ENCODE measurements around the gene ZNF280C. TPM values are rescaled to one million over a fixed set of nuclear protein-coding genes. Genes with fewer than 3 reads are reported as not detected.
A peak's percentile ranks its signal among the peaks of the same experiment; 100 is the strongest.

ZNF280C gene
- total and polyA plus RNA-seq, 2 of the 13 experiments (the other 11 are each of a cell fraction or from before 2014, with no cell fraction given): 3.0 to 3.3 TPM

- TF ChIP-seq PATZ1 (CRISPR knock-in tag; IDR thresholded peaks at IDR 0.05): no peak
These were observed 95.4 kb downstream of the ZNF280C start (continued) for GRCh38 chrX:130173190-130173895.

- intact Hi-C loops (cut with micrococcal nuclease; ENCODE audit: unreplicated experiment): no loop called here
- TF ChIP-seq ATF7-NPFF (CRISPR knock-in tag; IDR thresholded peaks at IDR 0.05; ENCODE audit: low read depth): no peak
- no peak for TF ChIP-seq SMAD9 (CRISPR knock-in tag; IDR thresholded peaks at IDR 0.05)
- no peak for TF ChIP-seq STAT5B (CRISPR knock-in tag; IDR thresholded peaks at IDR 0.05)
- no peak for TF ChIP-seq ZNF710 (CRISPR knock-in tag; IDR thresholded peaks at IDR 0.05; ENCODE audit: borderline replicate concordance)
- TF ChIP-seq PATZ1 (CRISPR knock-in tag; IDR thresholded peaks at IDR 0.05): no peak
- peak; percentile 24; the same call in 1 of the 2 replicates for TF ChIP-seq ZNF687 (CRISPR knock-in tag; IDR thresholded peaks at IDR 0.05)
- TF ChIP-seq CENPT (CRISPR knock-in tag; IDR thresholded peaks at IDR 0.05; ENCODE audit: low read depth): no peak
- no peak for TF ChIP-seq RXRB (CRISPR knock-in tag; IDR thresholded peaks at IDR 0.05; ENCODE audit: borderline replicate concordance)
- no TSS peak for BruUV-seq (replicated peaks)
- in situ Hi-C loops (cut with HindIII; ENCODE audit: extremely low pct_ligation_motif_present, low pct_unique_long_range_greater_than_20kb): no loop called here
- Histone ChIP-seq H3K79me2 (ENCODE audit: insufficient read depth, low read length) (no peaks in the 10 kb centered on the region), H3K27ac (ENCODE audit: extremely low read length, insufficient read depth, low read length) (no peak overlapping the region), H3K9ac (ENCODE audit: insufficient read depth, low read depth, low read length) (no peak overlapping the region), H3K4me1 (ENCODE audit: insufficient read depth, low read length) (peaks cover 10% of the 10 kb centered on the region), H2AFZ (ENCODE audit: low read length) (no peak overlapping the region), H4K20me1 (ENCODE audit: insufficient read depth, low read length) (no peaks in the 10 kb centered on the region), H3K4me2 (ENCODE audit: low read depth, low read length) (peak overlapping the region; percentile 76), H3K9me3 (ENCODE audit: low read length) (no peaks in the 10 kb centered on the region), H3K27me3 (ENCODE audit: control insufficient read depth in 1 of 2, insufficient read depth in 2 of 2, low read length in 2 of 2) (peaks cover 0 to 4% of the 10 kb centered on the region in 2 experiments; a peak in 2 of 5 replicates), H3K36me3 (replicated peaks in 1 of 2; ENCODE audit: control insufficient read depth in 1 of 2, insufficient read depth in 2 of 2, low read length in 2 of 2) (no peaks in the 10 kb centered on the region), H3K4me3 (replicated peaks in 1 of 3; ENCODE audit: insufficient read depth in 1 of 3, low read depth in 2 of 3, low read length in 3 of 3) (peak overlapping the region; percentile 42 to 68 (median 61); a peak in 5 of 6 replicates)
- DNase-seq (ENCODE audit: low spot score): no peak
- ChIA-PET CTCF (ENCODE audit: low intra/inter-chr PET ratio, low total read pairs) (no interaction called here), POLR2A (no interaction called here)
- peak; percentile 17; the same call in 2 of the 3 replicates for ATAC-seq
- FAIRE-seq: no peak
- WGBS (ENCODE audit: low lambda C conversion rate): 70% methylated on average over 2 of the region's 34 CpGs
These were observed 96.4 kb downstream of the ZNF280C start for GRCh38 chrX:130172127-130172845.
